Measurements from ENCODE around the gene TRMU. TPM values are rescaled to one million over a fixed set of nuclear protein-coding genes. Genes with fewer than 3 reads are reported as not detected.

TRMU gene
- total RNA-seq, 2 experiments from 2014 or later = 87.2 to 98.1 TPM

DNA sequence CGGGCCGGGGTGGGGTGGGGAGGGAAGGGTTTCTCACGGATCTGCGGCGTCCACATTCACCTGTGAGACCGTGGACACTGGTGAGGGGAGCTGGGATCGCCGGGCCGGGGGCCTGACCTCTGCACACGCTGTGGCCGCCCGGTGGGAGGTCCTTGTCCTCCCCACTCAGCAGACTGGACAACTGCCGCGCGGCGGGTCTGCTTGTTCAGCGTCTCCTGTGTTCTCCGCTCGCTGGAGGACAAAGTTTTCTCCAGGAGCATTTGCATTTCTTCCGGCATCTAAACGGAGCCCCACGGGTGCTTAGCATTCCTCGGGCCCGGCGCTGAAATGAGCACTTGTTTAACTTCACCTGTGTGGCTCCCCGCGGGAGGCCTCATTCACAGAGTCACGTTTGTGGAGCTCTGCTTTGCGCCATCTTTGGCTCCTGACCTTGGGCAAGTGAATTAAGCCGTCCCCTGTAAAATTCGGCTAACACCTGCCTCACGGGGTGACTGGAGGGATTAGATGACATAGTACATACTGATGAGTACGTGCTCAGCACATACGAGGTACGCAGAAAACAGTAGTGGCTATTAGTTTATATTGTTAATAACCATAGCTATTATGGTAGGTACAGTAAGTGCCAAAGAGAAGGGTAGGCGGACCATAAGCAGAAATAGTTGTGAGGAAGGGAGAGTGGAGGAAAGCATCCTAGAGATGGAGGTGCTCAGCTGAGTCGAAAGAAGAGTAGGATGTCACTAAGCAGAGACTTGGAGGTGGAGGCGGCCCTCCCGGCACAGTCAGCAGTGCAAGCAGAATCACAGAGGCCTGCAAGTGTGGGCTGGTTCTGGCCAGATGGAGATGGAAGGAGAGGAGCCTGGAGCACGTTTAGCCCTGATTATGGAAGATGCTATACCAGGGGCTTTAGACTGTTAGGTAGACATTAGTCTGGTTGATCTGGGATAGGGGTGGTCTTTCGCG lies 885 bp downstream of the TRMU start:
- ATAC-seq = peak; percentile 31
- POLR2A ChIA-PET = interaction anchor here (0.7 to 1.7 kb wide), 5 partner anchors 13 to 187 kb away, joined by 3 to 5 read pairs (median 3); partner anchors contain the start of genes GTSE1 and TTC38
- DNase-seq = peak; percentile 37
- CTCF ChIA-PET = interaction anchor here (0.7 to 2.6 kb wide), 7 partner anchors 20 to 330 kb away, joined by 3 to 9 read pairs (median 4); no protein-coding TSS in a partner anchor
- intact Hi-C loops (cut with micrococcal nuclease) = no loop called here
- H3K4me3 Mint-ChIP-seq = peak overlapping the region; percentile 98
- peak overlapping the region; percentile 90 for H3K27ac Mint-ChIP-seq
- H3K9me3 Mint-ChIP-seq = no peaks in the 10 kb centered on the region
- H3K36me3 Mint-ChIP-seq (ENCODE audit: low read depth) = peaks cover 45% of the 10 kb centered on the region
- H3K4me1 Mint-ChIP-seq (ENCODE audit: low read depth) = peaks cover 37% of the 10 kb centered on the region
- no peak for TF ChIP-seq CTCF (IDR thresholded peaks at IDR 0.05)
- no peaks in the 10 kb centered on the region for H3K27me3 Mint-ChIP-seq

DNA sequence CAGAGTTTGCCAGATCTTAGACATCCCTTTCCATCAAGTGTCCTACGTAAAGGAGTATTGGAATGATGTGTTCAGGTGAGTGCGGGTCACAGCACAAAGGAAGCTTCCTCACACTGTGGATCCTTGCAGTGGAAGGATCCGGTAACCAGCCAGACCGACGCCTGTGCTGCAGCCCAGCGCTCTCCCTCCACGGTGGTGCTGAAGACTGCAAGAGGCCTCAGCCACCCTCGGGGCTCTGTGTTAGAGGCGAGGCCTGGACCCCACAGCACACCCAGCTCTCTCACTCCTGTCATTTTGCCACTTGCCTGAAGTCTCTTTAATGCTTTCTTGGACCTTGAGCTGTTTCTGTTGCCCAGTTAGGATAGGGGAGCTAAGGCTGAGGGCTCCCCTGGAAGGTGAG lies 2.4 kb downstream of the TRMU start:
- ATAC-seq (no peak), DNase-seq (no peak)
- no peaks in the 10 kb centered on the region for H3K9me3 Mint-ChIP-seq
- H3K27ac Mint-ChIP-seq = no peak overlapping the region
- H3K4me1 Mint-ChIP-seq (ENCODE audit: low read depth) = peaks cover 39% of the 10 kb centered on the region
- H3K36me3 Mint-ChIP-seq (ENCODE audit: low read depth) = peaks cover 45% of the 10 kb centered on the region
- peak overlapping the region; percentile 36 for H3K4me3 Mint-ChIP-seq
- CTCF ChIA-PET = interaction anchor here (2.6 kb wide), 1 partner anchor 30 kb away, joined by 9 read pairs; no protein-coding TSS in a partner anchor
- intact Hi-C loops (cut with micrococcal nuclease) = no loop called here
- POLR2A ChIA-PET = no interaction called here
- no peak for TF ChIP-seq CTCF (IDR thresholded peaks at IDR 0.05)
- H3K27me3 Mint-ChIP-seq = no peaks in the 10 kb centered on the region

GRCh38 chr22:46338636-46339035 lies 3.1 kb downstream of the TRMU start:
- Mint-ChIP-seq H3K36me3 (ENCODE audit: low read depth) (peaks cover 45% of the 10 kb centered on the region), H3K27ac (peak overlapping the region; percentile 6), H3K9me3 (no peaks in the 10 kb centered on the region), H3K4me1 (ENCODE audit: low read depth) (peaks cover 39% of the 10 kb centered on the region), H3K27me3 (no peaks in the 10 kb centered on the region), H3K4me3 (no peak overlapping the region)
- POLR2A ChIA-PET = no interaction called here
- CTCF ChIA-PET = interaction anchor here (0.6 kb wide), 1 partner anchor 8 kb away, joined by 3 read pairs; no protein-coding TSS in a partner anchor
- DNase-seq (no peak), ATAC-seq (no peak)
- no peak for TF ChIP-seq CTCF (IDR thresholded peaks at IDR 0.05)
- intact Hi-C loops (cut with micrococcal nuclease) = no loop called here

GRCh38 chr22:46339956-46340355 lies 4.4 kb downstream of the TRMU start:
- POLR2A ChIA-PET = no interaction called here
- CTCF ChIA-PET = interaction anchor here (0.7 to 1.2 kb wide), 3 partner anchors 9 to 28 kb away, joined by 3 read pairs; no protein-coding TSS in a partner anchor
- H3K4me1 Mint-ChIP-seq (ENCODE audit: low read depth) = peaks cover 35% of the 10 kb centered on the region
- intact Hi-C loops (cut with micrococcal nuclease) = no loop called here
- no peak for TF ChIP-seq CTCF (IDR thresholded peaks at IDR 0.05)
- no peak overlapping the region for H3K27ac Mint-ChIP-seq
- H3K36me3 Mint-ChIP-seq (ENCODE audit: low read depth) = peaks cover 52% of the 10 kb centered on the region
- no peaks in the 10 kb centered on the region for H3K27me3 Mint-ChIP-seq
- H3K4me3 Mint-ChIP-seq = no peak overlapping the region
- ATAC-seq (no peak), DNase-seq (no peak)
- no peaks in the 10 kb centered on the region for H3K9me3 Mint-ChIP-seq

GRCh38 chr22:46340676-46341075 lies 5.2 kb downstream of the TRMU start:
- no peak for DNase-seq
- ATAC-seq = no peak
- Mint-ChIP-seq H3K4me1 (ENCODE audit: low read depth) (peaks cover 33% of the 10 kb centered on the region), H3K27me3 (no peaks in the 10 kb centered on the region), H3K9me3 (no peaks in the 10 kb centered on the region), H3K4me3 (no peak overlapping the region), H3K36me3 (ENCODE audit: low read depth) (peaks cover 54% of the 10 kb centered on the region), H3K27ac (no peak overlapping the region)
- POLR2A ChIA-PET = no interaction called here
- intact Hi-C loops (cut with micrococcal nuclease) = no loop called here
- CTCF ChIA-PET = interaction anchor here (0.7 to 1.4 kb wide), 3 partner anchors 16 to 334 kb away, joined by 3 to 4 read pairs (median 3); no protein-coding TSS in a partner anchor
- no peak for TF ChIP-seq CTCF (IDR thresholded peaks at IDR 0.05)
